ENCODE results near the gene NAV2.

The NAV2 gene

DNA sequence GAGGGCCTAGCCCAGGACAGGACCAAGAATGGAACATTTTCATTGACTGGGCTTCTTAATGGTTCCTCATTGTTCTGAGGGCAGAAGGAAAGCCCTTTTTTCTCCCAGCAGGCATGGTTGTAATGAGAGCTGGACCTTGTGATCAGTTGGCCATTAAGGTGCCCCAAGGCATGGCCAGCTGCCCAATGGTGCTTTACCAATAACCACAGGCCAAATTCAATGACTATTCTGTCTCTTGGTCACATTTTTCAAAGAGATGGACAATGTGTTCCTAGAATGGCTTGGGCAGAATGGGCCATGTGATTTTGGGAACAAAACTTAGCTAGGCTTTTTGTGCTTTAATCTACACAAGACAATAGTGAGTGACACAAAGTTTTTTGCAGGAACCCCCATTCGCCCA lies 7.3 kb downstream of the NAV2 start:
- no peaks in the 10 kb centered on the region for H3K27me3 ChIP-seq
- peak overlapping the region; percentile 95 to 98 for H3K27ac ChIP-seq
- intact Hi-C loops (cut with DNase I; ENCODE audit: low total_unique reads): loop anchor here (10.0 kb wide), 1 partner anchor 125 kb away; no protein-coding TSS in a partner anchor
- TF ChIP-seq, protein P1, sequence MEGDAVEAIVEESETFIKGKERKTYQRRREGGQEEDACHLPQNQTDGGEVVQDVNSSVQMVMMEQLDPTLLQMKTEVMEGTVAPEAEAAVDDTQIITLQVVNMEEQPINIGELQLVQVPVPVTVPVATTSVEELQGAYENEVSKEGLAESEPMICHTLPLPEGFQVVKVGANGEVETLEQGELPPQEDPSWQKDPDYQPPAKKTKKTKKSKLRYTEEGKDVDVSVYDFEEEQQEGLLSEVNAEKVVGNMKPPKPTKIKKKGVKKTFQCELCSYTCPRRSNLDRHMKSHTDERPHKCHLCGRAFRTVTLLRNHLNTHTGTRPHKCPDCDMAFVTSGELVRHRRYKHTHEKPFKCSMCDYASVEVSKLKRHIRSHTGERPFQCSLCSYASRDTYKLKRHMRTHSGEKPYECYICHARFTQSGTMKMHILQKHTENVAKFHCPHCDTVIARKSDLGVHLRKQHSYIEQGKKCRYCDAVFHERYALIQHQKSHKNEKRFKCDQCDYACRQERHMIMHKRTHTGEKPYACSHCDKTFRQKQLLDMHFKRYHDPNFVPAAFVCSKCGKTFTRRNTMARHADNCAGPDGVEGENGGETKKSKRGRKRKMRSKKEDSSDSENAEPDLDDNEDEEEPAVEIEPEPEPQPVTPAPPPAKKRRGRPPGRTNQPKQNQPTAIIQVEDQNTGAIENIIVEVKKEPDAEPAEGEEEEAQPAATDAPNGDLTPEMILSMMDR (IDR thresholded peaks at IDR 0.05): no peak
- H3K9me3 ChIP-seq: no peaks in the 10 kb centered on the region
- no peak for DNase-seq
- H3K36me3 ChIP-seq: no peaks in the 10 kb centered on the region
- no peak overlapping the region for H3K4me3 ChIP-seq
- peaks cover 9 to 100% (median 66%) of the 10 kb centered on the region in 4 donors for H3K4me1 ChIP-seq

DNA sequence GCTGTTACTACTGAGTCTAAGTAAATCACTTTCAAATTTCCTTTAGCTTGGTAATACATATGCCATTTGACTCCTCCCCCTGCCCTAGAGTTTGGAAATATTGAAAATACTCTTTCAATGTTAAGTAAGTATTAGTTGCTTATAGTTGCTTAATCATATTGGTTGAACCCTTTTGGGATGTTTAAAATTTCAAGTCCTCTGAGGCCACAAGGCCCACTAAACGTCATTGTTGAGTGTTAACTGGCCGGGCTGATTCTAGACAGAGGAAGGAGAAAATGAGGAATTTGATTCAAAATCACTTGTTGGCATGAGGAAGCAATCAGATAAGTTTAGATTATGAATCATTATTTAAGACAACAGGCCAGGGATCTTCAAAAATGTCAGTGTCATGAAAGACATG lies 8.5 kb downstream of the NAV2 start:
- Histone ChIP-seq H3K27ac (peak overlapping the region; percentile 95 to 98), H3K4me1 (peaks cover 9 to 100% (median 69%) of the 10 kb centered on the region in 4 donors), H3K27me3 (no peaks in the 10 kb centered on the region), H3K4me3 (no peak overlapping the region), H3K9me3 (no peaks in the 10 kb centered on the region), H3K36me3 (no peaks in the 10 kb centered on the region)
- TF ChIP-seq, protein P1 (IDR thresholded peaks at IDR 0.05): no peak
- intact Hi-C loops (cut with DNase I; ENCODE audit: low total_unique reads): no loop called here
- no peak for DNase-seq

DNA sequence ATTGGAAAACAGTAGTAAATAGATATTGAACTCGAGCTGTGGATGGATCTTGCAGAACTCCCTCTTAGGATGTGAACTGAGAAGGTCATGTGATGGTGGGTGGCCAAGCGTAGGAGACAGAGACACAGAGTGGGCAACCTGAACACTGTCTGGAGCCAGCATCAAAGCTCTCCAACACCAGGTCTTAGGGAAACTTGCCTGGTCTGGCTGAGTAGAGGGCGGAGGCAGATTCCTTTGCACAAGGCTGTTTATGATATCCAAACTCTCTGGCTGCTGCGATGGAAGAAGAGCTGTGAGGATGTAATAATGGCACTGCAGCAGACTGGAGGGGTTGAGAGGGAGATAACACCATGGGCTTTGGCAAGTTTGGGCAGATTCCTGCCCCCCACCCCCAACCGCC lies 10.1 kb downstream of the NAV2 start:
- Histone ChIP-seq H3K4me1 (peaks cover 16 to 100% (median 77%) of the 10 kb centered on the region in 4 donors), H3K27me3 (no peaks in the 10 kb centered on the region), H3K9me3 (no peaks in the 10 kb centered on the region), H3K27ac (peak overlapping the region; percentile 75 to 98), H3K4me3 (no peak overlapping the region), H3K36me3 (no peaks in the 10 kb centered on the region)
- DNase-seq: no peak
- intact Hi-C loops (cut with DNase I; ENCODE audit: low total_unique reads): no loop called here
- TF ChIP-seq, protein P1 (IDR thresholded peaks at IDR 0.05): no peak

DNA sequence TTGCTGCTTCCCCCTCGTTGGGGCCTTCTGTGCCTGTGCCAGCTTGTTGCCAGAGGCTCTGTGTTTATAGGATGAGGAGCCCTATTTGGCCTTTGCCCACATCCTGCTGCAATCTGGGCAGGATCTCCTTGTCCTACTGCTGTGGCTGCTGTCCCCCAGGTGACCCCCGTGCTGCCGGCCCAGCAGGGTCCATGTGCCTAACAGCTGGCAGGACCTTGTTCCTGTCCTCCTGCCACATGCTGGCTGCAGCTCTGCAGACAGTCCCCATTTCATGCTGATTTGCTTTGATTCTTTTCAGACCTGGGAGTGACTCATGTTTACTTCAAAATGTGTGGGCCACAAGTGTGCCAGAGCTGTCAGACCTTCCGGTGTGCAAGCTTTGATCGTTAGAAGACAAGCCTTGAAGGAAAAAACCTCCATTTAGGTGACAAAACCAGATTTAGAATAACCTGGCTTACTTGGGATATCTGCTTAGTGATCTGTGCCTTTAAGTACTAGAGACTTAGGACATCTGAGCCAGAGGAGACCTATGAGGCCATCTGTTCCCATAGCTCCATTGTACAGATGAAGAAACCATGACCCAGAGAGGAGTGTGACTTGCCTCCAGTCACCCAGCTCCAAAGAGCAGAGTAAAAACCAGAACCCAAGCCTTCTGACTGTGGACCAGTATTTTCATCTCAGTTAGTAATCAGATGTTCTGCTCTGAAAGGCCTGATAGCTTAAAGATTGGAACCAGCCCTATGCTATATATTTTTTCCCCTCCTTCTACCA lies 11.1 kb downstream of the NAV2 start:
- no peaks in the 10 kb centered on the region for H3K36me3 ChIP-seq
- no peak overlapping the region for H3K4me3 ChIP-seq
- peak; percentile 72 to 83 for DNase-seq
- intact Hi-C loops (cut with DNase I; ENCODE audit: low total_unique reads): no loop called here
- TF ChIP-seq, protein P1 (IDR thresholded peaks at IDR 0.05): no peak
- no peaks in the 10 kb centered on the region for H3K9me3 ChIP-seq
- H3K27me3 ChIP-seq: no peaks in the 10 kb centered on the region
- H3K27ac ChIP-seq: peak overlapping the region; percentile 75 to 98
- peaks cover 16 to 100% (median 78%) of the 10 kb centered on the region in 4 donors for H3K4me1 ChIP-seq

DNA sequence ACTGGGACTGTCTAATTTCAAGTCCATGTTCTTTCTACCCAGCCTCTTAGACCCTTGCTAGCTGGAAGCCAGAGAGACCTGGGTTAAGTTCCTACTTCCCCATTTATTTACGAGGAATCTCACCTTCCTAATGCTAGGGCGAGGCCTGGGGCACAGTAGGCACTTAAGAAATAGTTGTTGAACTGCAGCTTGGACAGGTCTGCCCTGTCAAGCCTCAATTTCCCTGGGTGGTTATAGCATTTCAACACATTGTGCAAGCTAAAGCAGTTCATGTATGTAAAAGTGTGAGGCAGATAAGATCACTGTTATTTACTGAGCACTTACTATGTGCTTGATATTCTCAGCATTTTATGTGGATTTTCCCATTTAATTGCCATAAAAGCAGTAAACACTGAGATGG lies 12.1 kb downstream of the NAV2 start:
- intact Hi-C loops (cut with DNase I; ENCODE audit: low total_unique reads): no loop called here
- no peak for DNase-seq
- Histone ChIP-seq H3K36me3 (no peaks in the 10 kb centered on the region), H3K9me3 (no peaks in the 10 kb centered on the region), H3K4me1 (peaks cover 16 to 100% (median 80%) of the 10 kb centered on the region in 4 donors), H3K27me3 (no peaks in the 10 kb centered on the region), H3K4me3 (no peak overlapping the region), H3K27ac (peak overlapping the region; percentile 75 to 98)
- TF ChIP-seq, protein P1 (IDR thresholded peaks at IDR 0.05): no peak
